ENCODE results near the gene TRABD2A. TPM values are rescaled to one million over a fixed set of nuclear protein-coding genes. Genes with fewer than 3 reads are reported as not detected.

Gene TRABD2A
- total RNA-seq, 1 donor from 2014 or later = 56.3 TPM

DNA sequence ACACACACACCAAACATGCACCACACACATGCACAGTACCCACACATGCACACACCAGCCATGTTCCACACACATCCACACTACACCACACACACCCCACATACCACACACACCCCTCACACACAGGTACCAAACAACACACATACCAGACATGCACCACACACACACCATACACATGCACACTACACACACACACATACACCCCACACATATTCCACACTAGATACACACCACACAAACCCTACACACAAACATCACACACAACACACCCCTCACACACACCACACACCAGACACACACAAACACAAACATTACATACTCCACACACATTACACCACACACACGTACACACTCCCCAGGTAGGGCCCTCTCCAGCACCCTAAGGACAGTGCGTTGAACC, 51.2 kb downstream of the TRABD2A start:
- H3K4me1 Mint-ChIP-seq = peaks cover 39% of the 10 kb centered on the region
- DNase-seq = no peak
- intact Hi-C loops (cut with micrococcal nuclease) = loop anchor here (5.0 kb wide), 1 partner anchor 98 kb away; no protein-coding TSS in a partner anchor
- no peak overlapping the region for H3K4me3 Mint-ChIP-seq
- no peak overlapping the region for H3K27ac Mint-ChIP-seq
- peaks cover 34% of the 10 kb centered on the region for H3K36me3 Mint-ChIP-seq (ENCODE audit: low read depth)
- H3K27me3 Mint-ChIP-seq = no peaks in the 10 kb centered on the region
- peaks cover 3% of the 10 kb centered on the region for H3K9me3 Mint-ChIP-seq

DNA sequence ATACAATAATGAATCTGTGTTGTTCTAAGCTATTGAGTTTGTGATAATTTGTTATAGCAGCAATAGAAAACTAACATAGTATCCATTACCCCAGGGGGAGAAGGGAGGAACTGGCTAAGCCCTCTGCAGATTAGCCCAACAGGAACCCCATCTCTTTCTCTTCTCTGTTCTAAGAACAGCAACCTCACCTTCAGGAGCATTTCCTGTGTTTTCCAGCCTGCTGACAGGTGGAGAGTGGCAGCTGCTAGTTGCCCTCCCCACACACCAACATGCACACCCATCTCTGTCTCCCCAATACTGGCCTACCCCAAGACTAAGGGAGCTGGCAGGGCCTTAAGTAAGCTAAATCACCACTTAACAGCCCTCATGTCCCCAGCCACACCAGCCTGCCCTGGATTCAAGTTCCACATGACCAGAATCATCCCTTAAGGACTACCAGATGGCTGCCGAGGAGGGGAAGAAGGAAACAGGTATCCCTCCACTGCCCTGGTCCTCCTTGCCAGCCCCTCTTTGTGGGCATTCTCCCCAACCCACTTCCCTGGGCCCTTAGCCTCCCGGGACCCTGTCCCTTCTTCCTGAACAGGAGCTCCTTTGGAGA, 52.8 kb downstream of the TRABD2A start:
- H3K9me3 Mint-ChIP-seq = peaks cover 3% of the 10 kb centered on the region
- H3K4me1 Mint-ChIP-seq = peaks cover 29% of the 10 kb centered on the region
- H3K27ac Mint-ChIP-seq = no peak overlapping the region
- intact Hi-C loops (cut with micrococcal nuclease) = no loop called here
- no peak overlapping the region for H3K4me3 Mint-ChIP-seq
- no peak for DNase-seq
- peaks cover 39% of the 10 kb centered on the region for H3K36me3 Mint-ChIP-seq (ENCODE audit: low read depth)
- H3K27me3 Mint-ChIP-seq = no peaks in the 10 kb centered on the region

DNA sequence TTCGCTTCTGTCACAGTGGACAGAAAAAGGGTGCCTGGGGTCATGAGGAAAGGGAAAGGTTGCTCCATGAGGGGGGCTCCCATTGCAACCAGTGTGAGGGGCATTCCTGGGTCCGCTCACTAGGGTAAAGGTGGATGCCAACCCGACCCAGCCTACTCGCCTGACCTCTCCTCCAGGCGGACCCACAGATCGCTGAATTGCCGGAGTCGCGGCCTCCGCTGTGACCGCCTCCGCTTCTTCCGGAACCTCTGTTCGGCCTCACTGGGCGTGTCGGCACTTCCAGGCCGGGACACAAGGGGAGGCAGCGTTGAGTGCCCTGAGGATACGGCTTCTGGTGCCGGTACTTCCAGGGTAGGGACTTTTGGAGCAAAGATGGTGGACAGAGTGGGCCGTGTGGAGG, 57.1 kb downstream of the TRABD2A start:
- Mint-ChIP-seq H3K36me3 (ENCODE audit: low read depth) (peaks cover 48% of the 10 kb centered on the region), H3K27me3 (no peaks in the 10 kb centered on the region), H3K27ac (no peak overlapping the region), H3K4me1 (peaks cover 17% of the 10 kb centered on the region), H3K4me3 (no peak overlapping the region), H3K9me3 (peaks cover 3% of the 10 kb centered on the region)
- no peak for DNase-seq
- intact Hi-C loops (cut with micrococcal nuclease) = no loop called here

DNA sequence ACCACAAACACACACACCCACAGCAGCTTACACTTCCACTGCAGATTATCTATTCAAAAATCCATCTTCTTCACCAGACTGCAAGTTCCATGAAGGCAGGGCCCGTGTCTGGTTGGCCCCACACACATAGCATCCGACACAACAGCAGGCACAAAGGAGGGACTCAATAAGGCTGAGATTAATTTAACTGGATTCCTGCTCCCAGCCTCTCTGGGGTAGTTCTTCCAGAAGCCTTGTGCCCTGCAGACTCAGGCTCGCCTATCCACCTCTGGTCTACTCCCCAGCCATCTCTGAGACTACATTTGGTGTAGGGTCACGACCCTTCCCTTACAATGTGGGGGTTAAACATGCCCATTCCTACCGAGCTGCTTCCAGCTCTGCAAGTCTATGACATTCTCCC, 57.7 kb downstream of the TRABD2A start:
- Mint-ChIP-seq H3K27ac (no peak overlapping the region), H3K36me3 (ENCODE audit: low read depth) (peaks cover 47% of the 10 kb centered on the region), H3K27me3 (no peaks in the 10 kb centered on the region), H3K4me3 (no peak overlapping the region), H3K4me1 (peaks cover 14% of the 10 kb centered on the region), H3K9me3 (peaks cover 3% of the 10 kb centered on the region)
- no peak for DNase-seq
- intact Hi-C loops (cut with micrococcal nuclease) = no loop called here

DNA sequence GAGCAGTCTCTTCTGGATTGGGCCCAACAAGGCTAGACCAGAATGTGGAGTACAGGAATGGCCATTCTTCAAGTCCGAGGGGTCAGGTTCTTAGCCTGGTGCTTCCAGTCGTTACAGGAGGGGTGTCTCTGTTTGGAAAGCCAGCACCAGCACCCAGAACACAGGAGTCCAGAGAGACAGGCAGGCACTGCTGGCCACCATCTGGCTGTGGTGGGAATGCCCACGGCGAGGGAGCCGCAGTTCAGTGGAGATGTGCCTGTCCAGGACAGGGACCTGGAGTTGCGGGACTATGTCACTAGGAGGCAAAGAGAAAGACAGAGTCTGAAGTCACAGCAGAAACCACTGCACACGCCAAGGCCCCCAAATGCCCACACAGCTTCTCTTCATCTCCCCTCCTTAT, 59.1 kb downstream of the TRABD2A start:
- no peak for DNase-seq
- Mint-ChIP-seq H3K27ac (no peak overlapping the region), H3K36me3 (ENCODE audit: low read depth) (peaks cover 34% of the 10 kb centered on the region), H3K4me3 (no peak overlapping the region), H3K4me1 (peaks cover 24% of the 10 kb centered on the region), H3K9me3 (peaks cover 3% of the 10 kb centered on the region), H3K27me3 (no peaks in the 10 kb centered on the region)
- intact Hi-C loops (cut with micrococcal nuclease) = no loop called here

DNA sequence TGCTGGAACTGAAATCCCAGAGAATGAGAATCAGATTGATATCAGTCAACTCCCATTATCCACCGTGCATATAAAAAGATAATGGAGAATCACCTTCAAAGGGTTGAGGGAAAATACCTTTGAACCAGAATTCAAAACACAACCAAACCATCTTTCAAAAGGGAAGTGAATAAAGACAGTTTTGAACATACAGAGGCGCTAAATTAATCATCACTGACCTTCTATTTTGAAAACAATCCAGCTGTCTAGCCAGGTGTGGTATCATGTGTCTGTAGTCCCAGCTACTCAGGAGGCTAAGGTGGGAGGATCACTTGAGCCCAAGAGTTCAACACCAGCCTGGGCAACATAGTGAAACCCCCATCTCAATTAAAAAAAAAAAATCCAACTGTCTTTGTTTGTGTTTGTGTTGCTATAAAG, 63.6 kb downstream of the TRABD2A start:
- intact Hi-C loops (cut with micrococcal nuclease) = loop anchor here (1.0 to 5.0 kb wide), 5 partner anchors 16 to 110 kb away; partner anchors contain the start of gene TRABD2A

DNA sequence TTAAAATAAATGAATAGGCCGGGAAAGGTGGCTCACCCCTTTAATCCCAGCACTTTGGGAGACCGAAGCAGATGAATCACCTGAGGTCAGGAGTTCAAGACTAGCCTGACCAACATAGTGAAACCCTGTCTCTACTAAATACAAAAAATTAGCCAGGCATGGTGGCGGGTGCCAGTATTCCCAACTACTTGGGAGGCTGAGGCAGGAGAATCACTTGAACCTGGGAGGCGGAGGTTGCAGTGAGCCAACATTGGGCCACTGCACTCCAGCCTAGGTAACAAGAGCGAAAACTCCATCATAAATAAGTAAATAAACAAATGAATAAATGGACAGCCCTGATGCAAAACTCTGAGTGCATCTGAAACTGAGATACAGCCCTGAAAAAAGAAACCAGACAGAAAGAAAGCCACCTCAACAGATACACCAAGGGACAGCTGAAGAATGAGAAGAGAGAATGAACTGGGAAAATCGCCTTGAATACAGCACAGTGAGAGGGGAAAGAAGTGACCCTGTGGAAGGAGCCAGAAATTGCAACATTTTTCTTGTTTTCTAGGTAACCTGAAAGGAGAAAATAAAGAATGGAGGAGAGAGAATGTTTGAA, 64.4 kb downstream of the TRABD2A start:
- H3K4me3 Mint-ChIP-seq = peak overlapping the region; percentile 9
- peaks cover 34% of the 10 kb centered on the region for H3K4me1 Mint-ChIP-seq
- peaks cover 15% of the 10 kb centered on the region for H3K36me3 Mint-ChIP-seq (ENCODE audit: low read depth)
- H3K27ac Mint-ChIP-seq = peak overlapping the region; percentile 56
- H3K27me3 Mint-ChIP-seq = no peaks in the 10 kb centered on the region
- DNase-seq = no peak
- intact Hi-C loops (cut with micrococcal nuclease) = loop anchor here (1.0 to 5.0 kb wide), 5 partner anchors 16 to 111 kb away; partner anchors contain the start of gene TRABD2A
- peaks cover 3% of the 10 kb centered on the region for H3K9me3 Mint-ChIP-seq

More for the DNA sequence above, 63.6 kb downstream of the TRABD2A start:
- no peak for DNase-seq
- Mint-ChIP-seq H3K4me1 (peaks cover 32% of the 10 kb centered on the region), H3K27ac (peak overlapping the region; percentile 56), H3K36me3 (ENCODE audit: low read depth) (peaks cover 17% of the 10 kb centered on the region), H3K4me3 (peak overlapping the region; percentile 9), H3K9me3 (peaks cover 3% of the 10 kb centered on the region), H3K27me3 (no peaks in the 10 kb centered on the region)

DNA sequence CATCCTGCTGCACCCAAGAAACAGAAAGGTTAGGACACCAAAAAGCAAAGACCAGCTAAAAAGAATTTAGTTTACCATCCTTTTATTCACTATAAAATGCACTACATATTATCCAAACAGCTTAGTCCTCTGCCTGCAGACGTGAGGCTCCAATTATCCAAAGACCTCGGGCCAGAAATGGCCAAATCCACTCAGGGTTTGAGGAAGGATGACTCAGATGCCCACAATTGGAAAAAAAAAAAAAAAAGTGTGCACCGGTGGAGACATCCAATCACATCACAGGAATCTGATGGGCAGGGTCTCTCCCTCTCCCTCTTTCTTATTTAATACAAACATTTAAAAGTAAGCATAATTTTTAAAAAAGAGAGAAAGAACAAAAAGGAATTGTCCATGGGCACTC, 65.7 kb downstream of the TRABD2A start:
- Mint-ChIP-seq H3K9me3 (peaks cover 4% of the 10 kb centered on the region), H3K27me3 (no peaks in the 10 kb centered on the region), H3K27ac (no peak overlapping the region), H3K36me3 (ENCODE audit: low read depth) (peaks cover 11% of the 10 kb centered on the region), H3K4me1 (peaks cover 30% of the 10 kb centered on the region), H3K4me3 (no peak overlapping the region)
- intact Hi-C loops (cut with micrococcal nuclease) = loop anchor here (5.0 kb wide), 1 partner anchor 112 kb away; no protein-coding TSS in a partner anchor
- DNase-seq = no peak

DNA sequence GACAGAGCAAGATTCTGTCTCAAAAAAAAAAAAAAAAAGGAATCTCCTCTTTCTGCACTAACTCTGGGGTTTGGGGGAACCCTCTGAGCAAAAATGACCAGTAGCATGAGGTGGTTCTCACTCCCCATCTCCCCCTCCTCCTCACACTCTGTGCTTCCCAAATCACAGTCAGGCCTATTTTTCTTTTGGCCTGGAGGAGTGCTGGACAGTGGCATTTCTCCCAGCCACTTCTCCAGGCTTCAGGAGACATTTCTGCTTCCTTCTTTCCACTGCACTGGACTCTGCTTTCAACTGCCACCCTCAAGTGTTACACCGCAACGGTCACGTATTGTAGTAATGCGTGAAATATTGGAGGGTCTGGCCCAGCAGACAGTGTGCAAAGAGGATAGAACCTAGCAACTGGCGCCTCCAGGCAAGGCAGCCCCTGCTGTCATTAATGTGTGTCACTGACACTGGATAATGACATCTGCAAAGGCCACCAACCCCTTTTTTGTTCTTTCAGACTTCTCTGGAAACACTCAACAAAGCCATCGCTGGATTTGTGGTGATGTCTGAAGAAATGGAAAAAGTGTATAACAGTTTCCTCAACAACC, 68.9 kb downstream of the TRABD2A start:
- intact Hi-C loops (cut with micrococcal nuclease) = no loop called here
- Mint-ChIP-seq H3K27me3 (peaks cover 6% of the 10 kb centered on the region), H3K9me3 (peaks cover 9% of the 10 kb centered on the region), H3K36me3 (ENCODE audit: low read depth) (peaks cover 7% of the 10 kb centered on the region), H3K27ac (no peak overlapping the region), H3K4me1 (peaks cover 13% of the 10 kb centered on the region), H3K4me3 (no peak overlapping the region)
- DNase-seq = no peak

DNA sequence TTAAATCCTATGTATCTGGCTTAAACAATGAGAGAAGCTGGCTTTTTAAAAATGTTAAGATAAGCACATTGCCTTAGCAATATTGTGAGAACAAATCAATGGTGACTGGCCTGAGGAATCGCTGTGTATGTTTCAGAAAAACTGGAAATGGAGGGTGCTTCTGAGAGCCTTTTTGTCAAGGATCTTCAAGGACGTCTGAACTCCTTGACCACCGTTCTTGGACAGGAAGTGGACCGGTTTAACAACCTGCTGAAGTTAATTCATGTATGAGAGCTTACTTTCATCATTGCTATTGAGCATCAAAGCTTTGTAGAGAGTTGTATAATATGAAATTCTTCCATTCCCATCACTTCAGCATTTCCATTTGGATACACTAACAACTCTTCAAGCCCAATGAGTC, 72.6 kb downstream of the TRABD2A start:
- no peak overlapping the region for H3K27ac Mint-ChIP-seq

DNA sequence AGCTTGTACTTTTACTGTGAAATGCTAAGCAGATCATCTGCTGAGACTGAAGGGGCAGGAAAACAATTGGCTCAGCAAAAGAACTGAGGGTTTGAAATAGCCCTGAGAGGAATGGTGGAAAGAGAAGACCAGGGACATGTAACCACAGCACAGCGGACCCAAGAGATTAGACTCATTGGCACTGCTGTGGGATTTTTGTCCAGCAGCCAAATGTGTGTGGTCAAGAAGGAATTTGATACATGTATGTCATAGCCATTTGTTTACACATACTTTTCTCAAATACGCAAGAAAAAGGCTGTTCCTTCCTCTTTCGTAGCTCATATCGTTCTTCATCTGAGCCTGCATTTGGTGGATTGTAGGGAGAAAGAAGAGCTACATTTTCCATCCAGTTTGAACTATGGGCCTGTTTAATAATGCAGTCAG, 73.8 kb downstream of the TRABD2A start:
- no peak overlapping the region for H3K4me3 Mint-ChIP-seq
- H3K27me3 Mint-ChIP-seq = peaks cover 9% of the 10 kb centered on the region
- peaks cover 1% of the 10 kb centered on the region for H3K36me3 Mint-ChIP-seq (ENCODE audit: low read depth)
- DNase-seq = no peak
- intact Hi-C loops (cut with micrococcal nuclease) = no loop called here
- H3K27ac Mint-ChIP-seq = no peak overlapping the region
- H3K4me1 Mint-ChIP-seq = peaks cover 3% of the 10 kb centered on the region
- peaks cover 7% of the 10 kb centered on the region for H3K9me3 Mint-ChIP-seq

More for the DNA sequence above, 72.6 kb downstream of the TRABD2A start:
- Mint-ChIP-seq H3K4me3 (no peak overlapping the region), H3K27me3 (peaks cover 6% of the 10 kb centered on the region), H3K9me3 (peaks cover 6% of the 10 kb centered on the region), H3K36me3 (ENCODE audit: low read depth) (no peaks in the 10 kb centered on the region), H3K4me1 (peaks cover 3% of the 10 kb centered on the region)
- intact Hi-C loops (cut with micrococcal nuclease) = no loop called here
- DNase-seq = no peak

DNA sequence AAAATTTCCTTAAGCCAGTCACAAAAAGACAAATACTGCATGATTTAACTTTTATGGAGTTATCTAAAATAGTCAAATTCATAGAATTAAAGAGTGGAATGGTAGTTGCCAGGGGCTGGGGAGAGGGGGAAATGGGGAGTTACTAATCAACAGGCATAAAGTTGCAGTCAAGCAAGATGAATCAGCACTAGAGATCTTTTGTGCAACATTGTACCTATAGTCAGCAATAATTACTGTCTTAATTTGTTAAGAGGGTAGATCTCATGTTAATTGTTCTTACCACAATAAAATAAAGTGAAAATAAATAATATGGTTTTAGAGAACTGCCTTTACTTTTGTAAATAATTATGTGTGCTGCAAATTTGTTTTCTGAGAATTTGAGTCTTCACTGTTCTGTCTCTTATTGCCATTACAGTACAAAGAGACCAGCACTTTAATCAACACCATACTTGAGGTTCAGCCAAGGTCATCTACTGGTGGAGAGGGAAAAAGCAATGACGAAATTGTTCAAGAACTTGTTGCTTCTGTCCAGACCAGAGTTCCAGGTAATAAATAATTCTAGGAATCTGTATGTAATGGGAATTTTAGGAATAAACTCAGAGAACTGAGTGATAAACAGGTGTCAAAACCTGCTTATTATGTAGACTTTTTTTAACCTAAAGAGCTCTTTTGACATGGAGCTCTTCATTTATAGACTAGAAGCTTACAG, 75.5 kb downstream of the TRABD2A start:
- H3K9me3 Mint-ChIP-seq = peaks cover 11% of the 10 kb centered on the region
- H3K4me1 Mint-ChIP-seq = peaks cover 9% of the 10 kb centered on the region
- intact Hi-C loops (cut with micrococcal nuclease) = no loop called here
- DNase-seq = no peak
- no peak overlapping the region for H3K27ac Mint-ChIP-seq
- peaks cover 12% of the 10 kb centered on the region for H3K27me3 Mint-ChIP-seq
- H3K36me3 Mint-ChIP-seq (ENCODE audit: low read depth) = peaks cover 4% of the 10 kb centered on the region
- H3K4me3 Mint-ChIP-seq = no peak overlapping the region

DNA sequence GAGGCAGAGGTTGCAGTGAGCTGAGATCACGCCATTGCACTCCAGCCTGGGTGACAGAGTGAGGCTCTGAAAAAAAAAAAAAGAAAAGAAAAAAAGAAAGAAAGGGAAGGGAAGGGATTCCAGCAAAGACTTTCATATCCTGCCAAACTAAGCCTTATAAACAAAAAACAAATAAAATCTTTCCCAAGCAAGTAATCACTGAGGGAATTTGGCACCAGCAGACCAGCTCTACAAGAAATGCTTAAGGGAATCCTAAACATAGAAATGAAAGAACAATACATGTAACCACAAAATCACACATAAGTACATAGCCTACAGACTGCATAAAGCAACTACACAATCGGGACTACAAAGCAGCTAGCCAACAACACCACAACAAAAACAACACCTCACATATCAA, 79.1 kb downstream of the TRABD2A start:
- Mint-ChIP-seq H3K9me3 (peaks cover 6% of the 10 kb centered on the region), H3K27me3 (peaks cover 6% of the 10 kb centered on the region)
- DNase-seq = no peak

More for the DNA sequence above, 79.1 kb downstream of the TRABD2A start:
- intact Hi-C loops (cut with micrococcal nuclease) = no loop called here
- Mint-ChIP-seq H3K36me3 (ENCODE audit: low read depth) (peaks cover 4% of the 10 kb centered on the region), H3K4me3 (no peak overlapping the region), H3K4me1 (peaks cover 15% of the 10 kb centered on the region), H3K27ac (no peak overlapping the region)

Measured in activated CD4-positive, alpha-beta T cell treated with anti-CD3 and anti-CD28 coated beads, Interleukin-2, amount 10 ng/mL, durations not matched to agents 24 days and 14 days (primary cell).